Measurements from ENCODE around the gene AGBL1. TPM values are rescaled to one million over a fixed set of nuclear protein-coding genes. Genes with fewer than 3 reads are reported as not detected.

AGBL1 gene
- total and polyA plus RNA-seq, 2 donors (not counting 1 experiment from before 2014, with no cell fraction given), result not detected

GRCh38 chr15:86236356-86237110, 156.9 kb downstream of the AGBL1 start:
- Histone ChIP-seq H3K4me2 (replicated peaks; ENCODE audit: low read depth, low read length, poor library complexity, severe bottlenecking) (no peak overlapping the region), H3K4me1 (ENCODE audit: control insufficient read depth in 2 of 2, insufficient read depth in 2 of 2, low read length in 2 of 2) (no peaks in the 10 kb centered on the region), H3K4me3 (ENCODE audit: control extremely low read depth in 1 of 5, extremely low read depth in 1 of 5, insufficient read depth in 1 of 5, low read depth in 2 of 5, low read length in 4 of 5) (no peak overlapping the region), H3K79me2 (ENCODE audit: control insufficient read depth, insufficient read depth, low read length) (no peaks in the 10 kb centered on the region), H3K9ac (ENCODE audit: low read length) (no peak overlapping the region), H2AFZ (ENCODE audit: insufficient read depth, low read depth, low read length, poor library complexity, severe bottlenecking) (no peak overlapping the region), H3K27ac (ENCODE audit: low read length in 2 of 2) (no peak overlapping the region), H3K27me3 (replicated peaks in 1 of 4; ENCODE audit: control extremely low read depth in 1 of 4, control insufficient read depth in 3 of 4, insufficient read depth in 4 of 4, low read length in 3 of 4) (peaks cover 0 to 13% (median 5%) of the 10 kb centered on the region in 4 experiments), H4K20me1 (ENCODE audit: control insufficient read depth, insufficient read depth, low read length, poor library complexity, severe bottlenecking) (no peaks in the 10 kb centered on the region), H3K36me3 (replicated peaks in 1 of 2; ENCODE audit: control extremely low read depth in 1 of 2, control insufficient read depth in 1 of 2, extremely low read depth in 1 of 2, insufficient read depth in 2 of 2, low read length in 1 of 2) (no peaks in the 10 kb centered on the region), H3K9me3 (ENCODE audit: control extremely low read depth in 1 of 3, control insufficient read depth in 2 of 3, insufficient read depth in 1 of 3, low read length in 2 of 3) (no peaks in the 10 kb centered on the region)
- no peak for DNase-seq
- Mint-ChIP-seq H3K4me1 (no peaks in the 10 kb centered on the region), H3K27me3 (peaks cover 15% of the 10 kb centered on the region), H3K4me3 (no peak overlapping the region), H3K27ac (no peak overlapping the region), H3K9me3 (ENCODE audit: insufficient read depth) (no peaks in the 10 kb centered on the region)
- no peak for ATAC-seq (ENCODE audit: low read depth)
- TF ChIP-seq EZH2 (IDR thresholded peaks at IDR 0.05; ENCODE audit: borderline replicate concordance, insufficient read depth, low read depth, low read length, poor library complexity, severe bottlenecking) (no peak), CTCF (IDR thresholded peaks at IDR 0.05) (no peak)
- intact Hi-C loops (cut with micrococcal nuclease), result no loop called here
- WGBS (ENCODE audit: insufficient coverage), result 38% methylated on average over 1 of the region's 15 CpGs
- POLR2A ChIA-PET, result no interaction called here
- CTCF ChIA-PET, result no interaction called here

GRCh38 chr15:86237111-86237500, 157.4 kb downstream of the AGBL1 start:
- Histone ChIP-seq H3K4me2 (replicated peaks; ENCODE audit: low read depth, low read length, poor library complexity, severe bottlenecking) (no peak overlapping the region), H3K4me3 (ENCODE audit: control extremely low read depth in 1 of 5, extremely low read depth in 1 of 5, insufficient read depth in 1 of 5, low read depth in 2 of 5, low read length in 4 of 5) (no peak overlapping the region), H3K27ac (ENCODE audit: low read length in 2 of 2) (no peak overlapping the region), H4K20me1 (ENCODE audit: control insufficient read depth, insufficient read depth, low read length, poor library complexity, severe bottlenecking) (no peaks in the 10 kb centered on the region), H3K27me3 (replicated peaks in 1 of 4; ENCODE audit: control extremely low read depth in 1 of 4, control insufficient read depth in 3 of 4, insufficient read depth in 4 of 4, low read length in 3 of 4) (peaks cover 0 to 9% (median 5%) of the 10 kb centered on the region in 4 experiments), H3K79me2 (ENCODE audit: control insufficient read depth, insufficient read depth, low read length) (no peaks in the 10 kb centered on the region), H3K36me3 (replicated peaks in 1 of 2; ENCODE audit: control extremely low read depth in 1 of 2, control insufficient read depth in 1 of 2, extremely low read depth in 1 of 2, insufficient read depth in 2 of 2, low read length in 1 of 2) (no peaks in the 10 kb centered on the region), H3K9ac (ENCODE audit: low read length) (no peak overlapping the region), H2AFZ (ENCODE audit: insufficient read depth, low read depth, low read length, poor library complexity, severe bottlenecking) (no peak overlapping the region), H3K4me1 (ENCODE audit: control insufficient read depth in 2 of 2, insufficient read depth in 2 of 2, low read length in 2 of 2) (no peaks in the 10 kb centered on the region), H3K9me3 (ENCODE audit: control extremely low read depth in 1 of 3, control insufficient read depth in 2 of 3, insufficient read depth in 1 of 3, low read length in 2 of 3) (no peaks in the 10 kb centered on the region)
- ATAC-seq (ENCODE audit: low read depth) (no peak), DNase-seq (no peak)
- no peak for TF ChIP-seq EZH2 (IDR thresholded peaks at IDR 0.05; ENCODE audit: borderline replicate concordance, insufficient read depth, low read depth, low read length, poor library complexity, severe bottlenecking)
- TF ChIP-seq CTCF (IDR thresholded peaks at IDR 0.05), result no peak
- ChIA-PET CTCF (no interaction called here), POLR2A (no interaction called here)
- Mint-ChIP-seq H3K9me3 (ENCODE audit: insufficient read depth) (no peaks in the 10 kb centered on the region), H3K27ac (no peak overlapping the region), H3K27me3 (peaks cover 14% of the 10 kb centered on the region), H3K4me3 (no peak overlapping the region), H3K4me1 (no peaks in the 10 kb centered on the region)
- intact Hi-C loops (cut with micrococcal nuclease), result no loop called here
- WGBS (ENCODE audit: insufficient coverage), result 92% methylated on average over 4 of the region's 5 CpGs

Measured in B cell (primary cell).